HG02884 (cell line): ENCODE results near the gene RAMP3.

ENCODE experiments used
- ATAC-seq: cut with Tn5 transposase; IDR thresholded peaks from one replicate; pipeline ENCODE4 v1.9.1; 2021; ENCODE audit warnings: mild to moderate bottlenecking, moderate library complexity; ENCODE audit not compliant: unreplicated experiment

The RAMP3 gene

GRCh38 chr7:45178241-45179225, 20.9 kb downstream of the RAMP3 start:
- ATAC-seq, result no peak

GRCh38 chr7:45179666-45180065, 22.1 kb downstream of the RAMP3 start:
- no peak for ATAC-seq

- no peak for ATAC-seq
These were observed 22.7 kb downstream of the RAMP3 start for GRCh38 chr7:45180084-45180986.

DNA sequence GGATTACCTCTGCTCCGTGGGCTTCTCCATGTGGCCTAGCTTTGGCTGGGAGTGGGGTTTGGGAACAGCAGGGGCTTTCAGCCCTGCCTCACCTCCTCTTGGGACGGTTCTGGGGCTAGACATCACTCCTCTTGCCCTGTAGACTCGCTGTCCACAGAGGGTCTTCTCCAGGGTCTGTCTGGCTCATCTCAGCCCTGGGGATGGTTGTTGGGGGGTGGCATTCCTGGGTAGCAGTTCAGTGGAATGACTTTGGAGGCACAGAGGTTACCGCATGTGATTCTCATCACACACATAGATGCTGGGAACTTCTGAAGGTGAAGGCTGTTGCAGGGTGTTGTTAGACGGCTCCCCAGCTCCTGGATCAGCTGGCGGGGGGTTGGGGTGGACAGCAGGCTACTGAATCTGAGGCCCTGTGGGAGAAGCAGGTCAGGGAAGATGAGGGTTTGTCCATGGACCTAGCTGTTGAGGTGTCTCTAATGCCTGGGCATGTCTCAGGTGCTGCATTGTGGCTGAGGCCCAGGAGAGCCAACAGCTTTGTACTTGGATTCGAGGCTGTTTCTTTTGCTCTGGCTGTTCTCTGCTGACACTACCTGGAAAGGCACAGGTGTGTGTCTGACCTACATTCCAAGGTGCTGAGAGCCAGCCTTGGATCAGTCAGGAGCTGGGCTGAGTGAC, 23.8 kb downstream of the RAMP3 start:
- no peak for ATAC-seq

DNA sequence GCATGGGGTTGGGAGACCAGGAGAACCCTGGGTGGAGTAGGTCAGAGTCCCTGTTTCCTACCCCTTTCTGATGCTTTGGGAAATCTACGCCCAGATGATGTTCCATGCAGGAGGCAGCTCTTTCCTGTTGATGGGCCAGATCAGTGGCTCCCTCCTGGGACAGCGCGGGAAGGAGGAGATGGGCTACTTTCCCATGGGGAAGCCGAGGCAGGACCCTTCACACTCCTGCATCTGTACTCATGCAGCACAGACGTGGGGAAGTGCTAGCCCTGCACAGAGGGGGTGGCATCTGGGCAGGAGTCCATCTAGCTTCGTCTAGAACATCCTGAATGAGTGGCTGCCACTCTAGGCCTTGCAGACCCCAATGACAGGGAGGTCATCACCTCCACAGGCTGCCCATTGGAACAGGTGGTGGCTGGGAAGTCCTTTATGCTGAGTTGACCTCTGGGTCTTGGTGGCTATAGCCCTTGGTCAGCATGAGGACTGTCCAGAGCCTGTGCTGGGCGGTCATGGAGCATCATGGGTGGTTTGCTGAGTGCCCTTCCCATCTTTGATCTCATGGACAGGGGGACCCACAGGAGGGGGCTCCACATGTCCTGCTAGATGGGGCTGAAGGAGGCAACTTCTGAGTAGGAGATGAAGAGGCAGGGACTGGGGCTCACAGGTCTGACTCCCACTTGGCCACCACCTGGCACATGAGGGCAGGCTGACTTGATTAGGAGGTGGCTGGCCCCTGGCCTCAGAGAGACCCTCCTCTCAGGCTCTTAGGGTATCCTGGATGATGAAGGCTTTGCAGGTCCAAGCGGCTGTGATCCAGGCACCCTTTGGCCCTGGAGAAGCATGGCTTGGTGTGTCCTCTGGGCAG, 24.6 kb downstream of the RAMP3 start:
- no peak for ATAC-seq

- ATAC-seq, result no peak
These were observed 25.5 kb downstream of the RAMP3 start for GRCh38 chr7:45182856-45183710.

DNA sequence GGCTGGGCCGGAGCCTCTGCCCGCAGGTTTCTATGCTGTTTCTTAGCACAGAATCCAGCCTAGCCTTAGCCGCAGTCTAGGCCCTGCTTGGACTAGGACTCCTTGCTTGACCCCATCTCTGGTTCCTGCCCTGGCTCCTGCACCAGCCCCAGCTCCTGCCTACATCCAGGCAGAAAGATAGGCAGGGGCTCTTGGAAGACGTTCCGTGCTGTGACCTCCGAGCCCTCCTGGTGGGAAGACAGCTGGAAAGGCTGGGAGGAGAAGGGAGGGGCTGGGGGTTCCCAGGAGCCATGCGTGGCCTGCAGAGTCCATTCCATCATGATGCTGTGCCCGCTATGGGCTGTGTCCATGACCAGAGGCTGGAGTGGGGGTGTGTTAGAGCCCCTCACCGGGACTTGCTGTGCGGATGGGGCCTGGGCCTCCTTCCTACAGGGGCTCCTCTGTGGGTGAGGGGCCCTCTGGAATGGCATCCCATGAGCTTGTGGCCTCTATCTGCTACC, 26.2 kb downstream of the RAMP3 start:
- ATAC-seq, result no peak

GRCh38 chr7:45184326-45185027, 26.9 kb downstream of the RAMP3 start:
- ATAC-seq, result no peak

DNA sequence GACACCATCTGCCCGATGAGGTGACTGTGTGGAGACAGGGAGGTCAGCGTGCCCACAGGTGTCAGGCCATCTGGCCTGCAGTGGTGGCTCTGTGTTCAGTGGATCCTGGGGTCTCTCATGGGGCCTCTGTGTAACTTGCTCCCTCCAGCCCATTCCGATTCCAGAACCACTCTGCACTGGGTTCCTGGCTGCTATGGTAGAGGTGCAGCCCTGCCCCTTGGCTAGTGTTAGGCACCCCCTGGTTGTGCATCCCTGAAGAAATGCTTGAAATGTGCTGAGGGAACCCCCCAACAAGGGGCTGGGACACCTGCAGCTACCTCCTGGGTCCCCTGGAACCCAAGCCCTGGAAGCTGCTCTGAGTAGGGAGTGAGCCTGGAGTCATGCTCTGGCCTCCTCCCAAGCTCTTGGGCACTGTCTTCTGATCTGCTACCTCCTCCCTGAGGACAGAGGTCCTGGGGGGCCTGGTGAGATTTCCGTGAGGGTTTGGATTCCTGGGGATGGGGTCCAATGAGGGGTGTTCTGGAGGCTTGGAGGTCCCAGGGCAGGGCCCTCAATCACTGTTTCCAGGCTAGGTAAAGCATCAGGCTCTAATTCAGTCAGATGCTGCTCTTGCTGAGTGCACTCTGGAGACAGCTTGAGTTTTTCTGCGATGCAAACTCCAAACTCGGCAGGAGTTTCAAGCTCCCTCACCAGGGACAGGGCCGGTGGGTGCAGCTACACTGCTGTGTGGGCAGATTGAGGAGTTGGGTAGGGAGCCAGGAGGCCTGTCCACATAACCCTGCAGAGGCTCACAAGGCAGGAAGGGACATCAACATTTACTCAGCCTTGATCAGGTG, 27.7 kb downstream of the RAMP3 start:
- no peak for ATAC-seq

GRCh38 chr7:45185864-45186250, 28.3 kb downstream of the RAMP3 start:
- ATAC-seq, result no peak

- ATAC-seq, result no peak
These were observed 28.7 kb downstream of the RAMP3 start for GRCh38 chr7:45186261-45186813.

GRCh38 chr7:45187089-45187945, 29.7 kb downstream of the RAMP3 start:
- no peak for ATAC-seq

DNA sequence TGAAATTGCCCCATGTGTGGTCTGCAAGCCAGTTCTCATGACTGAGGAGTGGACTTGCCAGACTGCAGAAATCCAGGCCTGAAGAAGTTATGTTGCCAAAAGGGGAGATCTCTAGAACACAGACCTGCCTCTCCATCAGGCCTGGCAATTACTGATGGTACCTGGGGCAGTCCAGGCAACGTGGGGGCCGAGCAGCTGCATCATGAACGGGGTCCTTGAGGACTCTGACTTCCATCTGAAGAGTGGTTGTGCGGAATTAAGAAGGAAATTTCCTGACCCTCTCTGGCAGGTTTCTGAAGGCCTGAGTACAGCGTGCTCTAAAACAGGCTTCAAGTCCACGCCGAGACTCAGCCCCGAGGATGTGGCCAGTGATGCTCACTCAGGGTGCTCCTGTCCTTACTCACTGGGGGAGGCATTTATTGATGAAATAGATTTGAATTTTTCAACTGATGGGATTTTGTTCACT, 30.4 kb downstream of the RAMP3 start:
- no peak for ATAC-seq

GRCh38 chr7:45188736-45189135, 31.1 kb downstream of the RAMP3 start:
- no peak for ATAC-seq

GRCh38 chr7:45189151-45189970, 31.8 kb downstream of the RAMP3 start:
- ATAC-seq, result no peak
